ENCODE measurements around the gene GPC6.

- TF ChIP-seq CTCF (IDR thresholded peaks at IDR 0.05; ENCODE audit: low read length) (no peak), EZH2 (optimal IDR thresholded peaks at IDR 0.05; ENCODE audit: low read depth, low read length) (no peak)
Observed at GRCh38 chr13:94205896-94206295, 979.3 kb downstream of the GPC6 start.
